Endodermal cell (in vitro differentiated cells): ENCODE measurements around the gene PNO1. TPM values are rescaled to one million over a fixed set of nuclear protein-coding genes. Genes with fewer than 3 reads are reported as not detected.

ENCODE experiments used
- DNase-seq: peaks from one replicate; pipeline ENCODE4 v3.0.0-alpha.2; 2017
- H3K27ac ChIP-seq: 2 replicates; pipeline ENCODE4 v1.5.1; 2013; ENCODE audit warnings: mild to moderate bottlenecking, low read depth, low read length, moderate library complexity
- H3K27me3 ChIP-seq: 2 replicates; pipeline ENCODE4 v1.6.1; 2013; ENCODE audit warnings: mild to moderate bottlenecking, low read length, moderate library complexity; ENCODE audit not compliant: insufficient read depth, control insufficient read depth, poor library complexity, severe bottlenecking
- H3K36me3 ChIP-seq: 2 replicates; pipeline ENCODE4 v1.7.0; 2013; ENCODE audit warnings: mild to moderate bottlenecking, low read length, moderate library complexity; ENCODE audit not compliant: control insufficient read depth, insufficient read depth
- H3K4me1 ChIP-seq: one replicate; pipeline ENCODE4 v1.7.0; 2013; ENCODE audit warnings: low read length; ENCODE audit not compliant: control insufficient read depth, insufficient read depth
- H3K4me3 ChIP-seq: 2 replicates; pipeline ENCODE4 v1.5.1; 2013; ENCODE audit warnings: mild to moderate bottlenecking, low read length, moderate library complexity
- H3K9ac ChIP-seq: 2 replicates; pipeline ENCODE4 v1.6.1; 2013; ENCODE audit warnings: mild to moderate bottlenecking, low read length, moderate library complexity; ENCODE audit not compliant: poor library complexity, severe bottlenecking; ENCODE audit errors: extremely low read depth
- H3K9me3 ChIP-seq: 2 replicates; pipeline ENCODE4 v1.6.1; 2013; ENCODE audit warnings: mild to moderate bottlenecking, low read length, moderate library complexity; ENCODE audit not compliant: control insufficient read depth
- H3K27ac Mint-ChIP-seq: 2 replicates; pipeline ENCODE4 v1.8.0; 2020; ENCODE audit warnings: mixed read lengths
- H3K27me3 Mint-ChIP-seq: 2 replicates; pipeline ENCODE4 v1.8.0; 2021; ENCODE audit warnings: mild to moderate bottlenecking, mixed read lengths; ENCODE audit not compliant: insufficient read depth
- H3K36me3 Mint-ChIP-seq: 2 replicates; pipeline ENCODE4 v1.8.0; 2020; ENCODE audit warnings: low read depth, mixed read lengths
- H3K4me1 Mint-ChIP-seq: 2 replicates; pipeline ENCODE4 v1.8.0; 2020; ENCODE audit warnings: mixed read lengths
- H3K4me3 Mint-ChIP-seq: 2 replicates; pipeline ENCODE4 v1.8.0; 2020; ENCODE audit warnings: mild to moderate bottlenecking, moderate library complexity, mixed read lengths
- H3K9me3 Mint-ChIP-seq: 2 replicates; pipeline ENCODE4 v1.8.0; 2020; ENCODE audit warnings: mild to moderate bottlenecking, mixed read lengths
- CTCF ChIP-seq: fragments of 200-600 bp; sonication (generic); conservative IDR thresholded peaks from 2 replicates; pipeline ENCODE4 v1.5.0; 2021; ENCODE audit warnings: antibody characterized with exemption, mild to moderate bottlenecking
- WGBS, 2 experiments: methylation state at CpG; one replicate each; pipeline versions ENCODE4 v1.1.5 to v1.1.7; 2013; ENCODE audit warnings: missing lambda C conversion rate in 2 of 2, mixed read lengths in 1 of 2; ENCODE audit not compliant: insufficient coverage in 1 of 2, insufficient read length in 1 of 2; 5-methylcytosine and 5-hydroxymethylcytosine counted together
- total RNA-seq, 2 donors: library from RNA; stranded (reverse); fragmentation: NEBNext Ultra II Directional in 1 of 2; extraction: Animal tissue kit (Norgen Biotek cat#: 25700) in 1 of 2; gene quantifications; 2 replicates in 1 of 2; 3 replicates in 1 of 2; pipeline ENCODE4 v1.2.1, GENCODE V29; 2021

PNO1 gene
- total RNA-seq, 2 donors from 2014 or later, result 16.6 to 21.3 TPM

- no peaks in the 10 kb centered on the region for H3K9me3 Mint-ChIP-seq
- DNase-seq, result no peak
- H3K27me3 ChIP-seq, result no peaks in the 10 kb centered on the region
- WGBS, 2 experiments, result 0 to 2% methylated on average over 11 to 28 of the region's 28 CpGs
- H3K36me3 ChIP-seq, result peaks cover 23% of the 10 kb centered on the region
- peaks cover 2% of the 10 kb centered on the region for H3K4me1 ChIP-seq
- no peaks in the 10 kb centered on the region for H3K27me3 Mint-ChIP-seq
- no peak for TF ChIP-seq CTCF
- H3K9me3 ChIP-seq, result no peaks in the 10 kb centered on the region
- H3K27ac ChIP-seq, result peak overlapping the region; percentile 100
- peak overlapping the region; percentile 99 for H3K4me3 ChIP-seq
- peaks cover 25% of the 10 kb centered on the region for H3K36me3 Mint-ChIP-seq
- peaks cover 15% of the 10 kb centered on the region for H3K4me1 Mint-ChIP-seq
- H3K9ac ChIP-seq, result peak overlapping the region; percentile 96
- H3K4me3 Mint-ChIP-seq, result peak overlapping the region; percentile 96
- peak overlapping the region; percentile 100 for H3K27ac Mint-ChIP-seq
Observed at GRCh38 chr2:68157002-68157401, 686 bp upstream of the PNO1 start.

- Mint-ChIP-seq H3K9me3 (no peaks in the 10 kb centered on the region), H3K4me3 (peak overlapping the region; percentile 96), H3K4me1 (peaks cover 15% of the 10 kb centered on the region), H3K36me3 (peaks cover 36% of the 10 kb centered on the region), H3K27me3 (no peaks in the 10 kb centered on the region), H3K27ac (peak overlapping the region; percentile 100)
- H3K9ac ChIP-seq, result peak overlapping the region; percentile 96
- H3K4me1 ChIP-seq, result peaks cover 2% of the 10 kb centered on the region
- H3K4me3 ChIP-seq, result peak overlapping the region; percentile 99
- H3K27me3 ChIP-seq, result no peaks in the 10 kb centered on the region
- H3K36me3 ChIP-seq, result peaks cover 32% of the 10 kb centered on the region
- DNase-seq, result no peak
- WGBS, 2 experiments, result 0% methylated on average over 7 of the region's 7 CpGs; no CpG with 5 or more reads in 1 of the 2 experiments
- H3K9me3 ChIP-seq, result no peaks in the 10 kb centered on the region
- peak overlapping the region; percentile 100 for H3K27ac ChIP-seq
- no peak for TF ChIP-seq CTCF
Observed at GRCh38 chr2:68158134-68158447, 403 bp downstream of the PNO1 start.

- no peaks in the 10 kb centered on the region for H3K27me3 ChIP-seq
- peaks cover 2% of the 10 kb centered on the region for H3K4me1 ChIP-seq
- no peak for DNase-seq
- H3K4me1 Mint-ChIP-seq, result peaks cover 1% of the 10 kb centered on the region
- no peaks in the 10 kb centered on the region for H3K9me3 Mint-ChIP-seq
- H3K4me3 ChIP-seq, result no peak overlapping the region
- H3K36me3 Mint-ChIP-seq, result peaks cover 60% of the 10 kb centered on the region
- 95 to 100% methylated on average over 1 of the region's 1 CpG for WGBS, 2 experiments
- peaks cover 75% of the 10 kb centered on the region for H3K36me3 ChIP-seq
- H3K27ac ChIP-seq, result no peak overlapping the region
- H3K4me3 Mint-ChIP-seq, result no peak overlapping the region
- H3K9me3 ChIP-seq, result no peaks in the 10 kb centered on the region
- no peak overlapping the region for H3K27ac Mint-ChIP-seq
- TF ChIP-seq CTCF, result no peak
- no peaks in the 10 kb centered on the region for H3K27me3 Mint-ChIP-seq
- no peak overlapping the region for H3K9ac ChIP-seq
Observed at GRCh38 chr2:68163641-68164040, 6.0 kb downstream of the PNO1 start.
